ENCODE measurements around the gene RTKN. TPM values are rescaled to one million over a fixed set of nuclear protein-coding genes. Genes with fewer than 3 reads are reported as not detected.

RTKN gene
- polyA plus RNA-seq, 10 donors = 35.1 to 64.2 (median 43.2) TPM

DNA sequence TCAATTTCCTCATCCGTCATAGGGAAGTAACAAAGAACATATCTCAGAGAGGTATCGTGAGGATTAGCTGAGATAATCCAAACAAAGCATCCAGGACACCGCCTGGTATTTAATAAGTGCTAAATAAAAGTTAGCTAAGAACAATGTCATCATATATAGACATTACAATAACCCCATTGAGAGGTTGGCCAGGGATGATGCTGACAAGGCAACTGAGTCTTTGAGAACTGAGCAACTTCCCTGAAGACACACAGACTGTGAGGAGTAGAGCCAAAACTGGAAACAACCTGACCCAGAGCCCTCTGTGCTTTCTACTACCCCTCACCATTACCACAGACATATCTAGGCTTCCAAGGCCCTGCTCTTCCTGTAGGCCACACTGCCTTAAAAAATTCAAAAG is 60.0 kb downstream of the RTKN start:
- DNase-seq = no peak

DNA sequence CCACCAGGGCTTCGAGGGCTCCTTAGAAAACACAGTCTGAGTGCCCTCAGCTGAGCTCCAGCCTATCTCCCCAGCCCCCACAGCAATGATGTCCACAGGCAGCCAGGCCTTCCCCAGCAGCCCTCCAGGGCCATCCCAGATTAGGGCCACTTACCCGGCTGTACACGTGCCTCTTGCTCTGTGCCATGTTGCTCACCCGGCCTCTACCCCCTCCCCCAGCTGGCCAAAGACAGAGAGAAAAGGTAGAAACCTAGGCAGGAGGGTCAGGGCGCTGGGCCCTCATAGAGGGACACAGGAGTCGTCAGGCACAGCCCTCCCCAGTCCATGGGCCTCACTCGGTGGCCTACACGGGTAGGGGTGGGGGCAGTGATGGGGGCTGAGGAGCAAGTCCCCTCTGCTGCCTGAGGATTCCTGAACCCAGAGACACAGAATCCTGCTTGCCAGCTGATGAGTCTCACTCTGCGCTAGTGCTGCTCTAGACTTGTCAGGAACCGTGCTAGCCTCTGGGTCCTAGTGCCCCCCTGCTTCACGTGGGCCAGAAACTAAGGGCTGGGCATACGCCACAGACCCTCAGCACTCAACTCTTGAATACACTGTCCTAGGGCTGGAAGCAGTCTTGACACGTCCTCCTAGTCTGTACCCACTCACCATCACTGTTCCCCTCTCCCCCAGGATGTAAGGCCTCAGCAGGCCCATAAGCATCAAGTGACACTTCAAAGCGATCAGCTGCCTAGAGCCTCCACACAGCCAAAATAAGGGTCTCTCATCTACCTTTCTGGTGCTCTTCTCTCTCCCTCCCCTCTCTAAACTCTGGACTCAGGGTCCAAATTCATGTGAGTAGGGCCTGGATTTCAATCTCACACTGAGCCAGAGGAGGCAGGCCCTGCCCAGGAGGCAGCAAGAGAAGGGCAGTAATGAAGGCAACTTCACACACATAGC is 61.6 kb downstream of the RTKN start, which contains the start of gene DCTN1:
TSS of gene DCTN1 (minus strand) at position 461 of the 939 bp plus-strand sequence. CDS start at position 187, 274 bp downstream.
- peak; percentile 50 to 81 (median 66) for DNase-seq

DNA sequence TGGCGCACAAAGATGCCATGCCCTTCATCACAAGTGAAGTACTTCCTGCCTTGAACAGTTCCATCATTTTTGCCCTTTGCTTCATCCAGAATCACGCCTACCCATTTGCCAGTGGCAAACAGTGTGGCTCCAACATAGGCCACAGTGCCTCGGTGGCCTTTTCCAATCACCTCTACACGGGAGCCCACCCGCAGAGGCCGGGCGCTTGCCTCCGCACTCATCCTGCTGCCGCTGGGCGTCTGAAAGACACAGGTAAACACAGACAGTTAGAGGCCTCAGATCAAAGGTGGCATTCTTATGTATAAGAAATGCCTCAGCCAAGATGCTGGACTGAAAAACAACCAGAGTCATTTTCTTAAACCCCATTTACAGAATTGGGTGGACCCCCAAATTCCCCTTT is 63.7 kb downstream of the RTKN start:
- DNase-seq = no peak

DNA sequence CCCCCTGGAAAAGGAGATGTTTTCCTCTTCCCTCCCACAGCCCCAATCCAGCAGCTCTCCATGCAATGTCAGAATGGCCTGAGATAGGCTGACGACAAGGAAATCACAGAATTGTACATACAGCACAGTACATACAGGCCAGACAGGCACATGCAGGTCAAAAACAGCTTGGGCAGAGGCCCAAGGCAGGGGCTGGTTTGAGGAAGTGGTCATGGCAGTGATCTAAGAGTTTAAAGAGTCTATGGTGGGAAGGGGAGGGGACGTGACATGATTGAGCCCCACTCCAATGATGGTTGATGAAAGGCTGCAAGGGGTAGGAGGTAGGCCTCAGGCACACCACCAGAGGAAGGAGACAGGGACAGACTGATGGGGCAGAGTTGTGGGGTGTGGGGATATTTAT is 65.9 kb downstream of the RTKN start:
- no peak for DNase-seq

Other genes with a start within 250 kb of the RTKN start
- 10 to 100 TPM; 25.3 to 36.8 (median 31.3) TPM for gene MTHFD2, start 243.3 kb downstream of the RTKN start, polyA plus RNA-seq (ENCODE audit: insufficient read length in 10 of 10)
- gene SLC4A5, start 98.5 kb downstream of the RTKN start, polyA plus RNA-seq (ENCODE audit: insufficient read length in 10 of 10) = 1 to 10 TPM; 1.4 to 3.9 (median 2.2) TPM
- gene DCTN1, start 61.6 kb downstream of the RTKN start, polyA plus RNA-seq (ENCODE audit: insufficient read length in 10 of 10) = 100 to 1,000 TPM in 4 of 10 donors, 10 to 100 TPM in 6; 84.0 to 108 (median 97.6) TPM
- gene C2orf81, start 20.3 kb downstream of the RTKN start, polyA plus RNA-seq (ENCODE audit: insufficient read length in 10 of 10) = 1 to 10 TPM; 1.7 to 3.2 (median 2.4) TPM
- 10 to 100 TPM in 5 of 10 donors, 1 to 10 TPM in 5; 7.8 to 17.2 (median 9.9) TPM for gene WDR54, start 20.2 kb downstream of the RTKN start, polyA plus RNA-seq (ENCODE audit: insufficient read length in 10 of 10)
- gene INO80B, start 13.2 kb upstream of the RTKN start, polyA plus RNA-seq (ENCODE audit: insufficient read length in 10 of 10) = 10 to 100 TPM; 15.4 to 24.6 (median 18.0) TPM
- 10 to 100 TPM; 46.2 to 59.2 (median 53.5) TPM for gene WBP1, start 16.5 kb upstream of the RTKN start, polyA plus RNA-seq (ENCODE audit: insufficient read length in 10 of 10)
- gene MOGS, start 23.4 kb upstream of the RTKN start, polyA plus RNA-seq (ENCODE audit: insufficient read length in 10 of 10) = 10 to 100 TPM; 22.2 to 40.7 (median 32.6) TPM
- gene MRPL53, start 30.7 kb upstream of the RTKN start, polyA plus RNA-seq (ENCODE audit: insufficient read length in 10 of 10) = 10 to 100 TPM; 33.2 to 83.6 (median 56.9) TPM
- 10 to 100 TPM in 3 of 10 donors, 1 to 10 TPM in 7; 4.8 to 11.4 (median 7.1) TPM for gene CCDC142, start 41.1 kb upstream of the RTKN start, polyA plus RNA-seq (ENCODE audit: insufficient read length in 10 of 10)
- 10 to 100 TPM; 15.1 to 21.6 (median 18.0) TPM for gene TTC31, start 41.1 kb upstream of the RTKN start, polyA plus RNA-seq (ENCODE audit: insufficient read length in 10 of 10)
- gene LBX2, start 57.7 kb upstream of the RTKN start, polyA plus RNA-seq (ENCODE audit: insufficient read length in 10 of 10) = 1 to 10 TPM in 5 of 10 donors, under 1 TPM in 5; 0.52 to 1.6 (median 0.94) TPM
- gene PCGF1, start 65.8 kb upstream of the RTKN start, polyA plus RNA-seq (ENCODE audit: insufficient read length in 10 of 10) = 10 to 100 TPM; 10.3 to 16.0 (median 12.5) TPM
- under 1 TPM in 2 of 10 donors, not detected in 8; 0.08 to 0.14 TPM for gene TLX2, start 72.5 kb upstream of the RTKN start, polyA plus RNA-seq (ENCODE audit: insufficient read length in 10 of 10)
- gene DQX1, start 84.3 kb upstream of the RTKN start, polyA plus RNA-seq (ENCODE audit: insufficient read length in 10 of 10) = under 1 TPM in 5 of 10 donors, not detected in 5; 0.13 to 0.33 (median 0.16) TPM
- gene AUP1, start 87.8 kb upstream of the RTKN start, polyA plus RNA-seq (ENCODE audit: insufficient read length in 10 of 10) = 10 to 100 TPM; 52.6 to 85.2 (median 63.4) TPM
- 10 to 100 TPM; 22.5 to 32.7 (median 26.9) TPM for gene HTRA2, start 88.0 kb upstream of the RTKN start, polyA plus RNA-seq (ENCODE audit: insufficient read length in 10 of 10)
- gene LOXL3, start 112.0 kb upstream of the RTKN start, polyA plus RNA-seq (ENCODE audit: insufficient read length in 10 of 10) = 1 to 10 TPM; 6.4 to 9.8 (median 7.6) TPM
- gene DOK1, start 112.8 kb upstream of the RTKN start, polyA plus RNA-seq (ENCODE audit: insufficient read length in 10 of 10) = 1 to 10 TPM; 5.3 to 8.4 (median 6.4) TPM
- gene M1AP, start 206.4 kb upstream of the RTKN start, polyA plus RNA-seq (ENCODE audit: insufficient read length in 10 of 10) = under 1 TPM; 0.21 to 0.51 (median 0.28) TPM
- 1 to 10 TPM; 2.4 to 5.6 (median 3.1) TPM for gene SEMA4F, start 212.3 kb upstream of the RTKN start, polyA plus RNA-seq (ENCODE audit: insufficient read length in 10 of 10)